Measurements from ENCODE around the gene ERGIC3. TPM values are rescaled to one million over a fixed set of nuclear protein-coding genes. Genes with fewer than 3 reads are reported as not detected.
A peak's percentile ranks its signal among the peaks of the same experiment; 100 is the strongest.

The ERGIC3 gene
- total and polyA plus RNA-seq, 2 donors (not counting 1 experiment from before 2014, with no cell fraction given) = 191 to 254 TPM

DNA sequence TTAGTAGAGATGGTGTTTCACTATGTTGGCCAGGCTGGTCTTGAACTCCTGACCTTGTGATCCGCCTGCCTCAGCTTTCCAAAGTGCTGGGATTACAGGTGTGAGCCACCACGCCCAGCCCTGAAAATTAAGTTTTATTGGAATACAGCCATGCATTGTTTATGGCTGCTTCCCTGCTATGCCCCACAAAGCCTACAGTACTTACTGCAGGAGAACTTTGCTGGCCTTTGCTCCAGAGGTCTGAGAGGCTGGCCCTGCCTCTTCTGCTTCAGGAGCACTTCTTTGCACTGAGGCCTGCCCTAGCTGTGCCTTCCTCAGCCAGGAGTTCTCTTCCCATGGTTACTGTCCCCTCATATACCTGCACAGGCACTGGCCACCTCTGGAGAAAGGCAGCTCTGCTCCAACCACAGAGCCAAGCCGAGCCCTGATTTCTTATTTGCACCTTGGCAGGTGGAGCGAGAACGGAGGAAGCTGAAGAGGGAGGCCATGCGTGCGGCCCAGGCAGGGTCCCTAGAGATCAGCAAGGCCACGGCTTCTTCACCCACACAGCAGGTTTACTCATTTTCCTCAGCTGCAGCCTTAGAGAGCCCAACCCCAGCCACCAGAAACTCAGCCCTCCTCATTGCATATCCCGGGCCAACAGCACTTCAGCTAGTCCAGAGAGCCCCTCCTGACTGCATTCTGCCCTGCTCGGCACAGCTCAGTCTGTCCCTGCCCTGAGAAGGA is 33.2 kb upstream of the ERGIC3 start:
- Histone ChIP-seq H3K27me3 (replicated peaks in 1 of 4; ENCODE audit: control extremely low read depth in 1 of 4, control insufficient read depth in 3 of 4, insufficient read depth in 4 of 4, low read length in 3 of 4) (no peaks in the 10 kb centered on the region), H3K9me3 (ENCODE audit: control extremely low read depth in 1 of 3, control insufficient read depth in 2 of 3, insufficient read depth in 1 of 3, low read length in 2 of 3) (no peaks in the 10 kb centered on the region), H3K36me3 (replicated peaks in 1 of 2; ENCODE audit: control extremely low read depth in 1 of 2, control insufficient read depth in 1 of 2, extremely low read depth in 1 of 2, insufficient read depth in 2 of 2, low read length in 1 of 2) (peaks cover 5 to 85% of the 10 kb centered on the region in 2 experiments), H3K4me2 (replicated peaks; ENCODE audit: low read depth, low read length, poor library complexity, severe bottlenecking) (peak overlapping the region; percentile 61), H3K4me1 (ENCODE audit: control insufficient read depth in 2 of 2, insufficient read depth in 2 of 2, low read length in 2 of 2) (peaks cover 47 to 53% of the 10 kb centered on the region in 2 donors), H3K27ac (ENCODE audit: low read length in 2 of 2) (peak overlapping the region in 1 of 2 donors; percentile 55), H4K20me1 (ENCODE audit: control insufficient read depth, insufficient read depth, low read length, poor library complexity, severe bottlenecking) (peaks cover 40% of the 10 kb centered on the region), H3K79me2 (ENCODE audit: control insufficient read depth, insufficient read depth, low read length) (peaks cover 61% of the 10 kb centered on the region), H3K9ac (ENCODE audit: low read length) (no peak overlapping the region), H3K4me3 (ENCODE audit: control extremely low read depth in 1 of 5, extremely low read depth in 1 of 5, insufficient read depth in 1 of 5, low read depth in 2 of 5, low read length in 4 of 5) (no peak overlapping the region), H2AFZ (ENCODE audit: insufficient read depth, low read depth, low read length, poor library complexity, severe bottlenecking) (no peak overlapping the region)
- 43% methylated on average over 8 of the region's 10 CpGs for WGBS (ENCODE audit: insufficient coverage)
- peak overlapping the region; percentile 86 for H3K27ac Mint-ChIP-seq
- no peak for TF ChIP-seq CTCF (IDR thresholded peaks at IDR 0.05)
- TF ChIP-seq EZH2 (IDR thresholded peaks at IDR 0.05; ENCODE audit: borderline replicate concordance, insufficient read depth, low read depth, low read length, poor library complexity, severe bottlenecking) = no peak
- intact Hi-C loops (cut with micrococcal nuclease) = no loop called here
- peak; percentile 46 for DNase-seq
- peak overlapping the region; percentile 73 for H3K4me3 Mint-ChIP-seq
- ATAC-seq (ENCODE audit: low read depth) = peak; percentile 88
- ChIA-PET CTCF (interaction anchor here (1.1 kb wide), 1 partner anchor 45 kb away, joined by 3 read pairs; no protein-coding TSS in a partner anchor), POLR2A (interaction anchor here (1.4 kb wide), 1 partner anchor 18 kb away, joined by 5 read pairs; no protein-coding TSS in a partner anchor)
- no peaks in the 10 kb centered on the region for H3K27me3 Mint-ChIP-seq
- no peaks in the 10 kb centered on the region for H3K9me3 Mint-ChIP-seq (ENCODE audit: insufficient read depth)
- peaks cover 54% of the 10 kb centered on the region for H3K4me1 Mint-ChIP-seq
